ENCODE data around the gene VSTM2B.

DNA sequence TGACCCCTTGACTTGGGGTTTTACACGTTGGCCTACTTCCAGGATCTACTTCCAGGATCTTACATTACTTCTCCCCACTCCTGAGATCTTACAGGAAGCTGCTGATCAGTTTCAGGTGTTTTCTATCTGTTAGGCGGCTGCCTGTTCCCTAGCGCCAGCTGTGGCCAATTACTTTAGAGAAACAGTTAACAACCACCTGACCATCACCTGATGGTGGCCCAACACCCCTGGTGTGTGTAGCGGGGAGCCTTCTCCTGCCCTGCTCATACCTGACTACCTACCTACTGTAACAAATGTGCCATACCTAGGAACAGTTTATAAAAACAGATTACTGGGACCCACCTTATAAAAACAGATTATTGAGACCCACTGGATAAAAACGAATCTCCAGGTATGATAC is 77.5 kb downstream of the VSTM2B start:
- TF ChIP-seq, protein P1, sequence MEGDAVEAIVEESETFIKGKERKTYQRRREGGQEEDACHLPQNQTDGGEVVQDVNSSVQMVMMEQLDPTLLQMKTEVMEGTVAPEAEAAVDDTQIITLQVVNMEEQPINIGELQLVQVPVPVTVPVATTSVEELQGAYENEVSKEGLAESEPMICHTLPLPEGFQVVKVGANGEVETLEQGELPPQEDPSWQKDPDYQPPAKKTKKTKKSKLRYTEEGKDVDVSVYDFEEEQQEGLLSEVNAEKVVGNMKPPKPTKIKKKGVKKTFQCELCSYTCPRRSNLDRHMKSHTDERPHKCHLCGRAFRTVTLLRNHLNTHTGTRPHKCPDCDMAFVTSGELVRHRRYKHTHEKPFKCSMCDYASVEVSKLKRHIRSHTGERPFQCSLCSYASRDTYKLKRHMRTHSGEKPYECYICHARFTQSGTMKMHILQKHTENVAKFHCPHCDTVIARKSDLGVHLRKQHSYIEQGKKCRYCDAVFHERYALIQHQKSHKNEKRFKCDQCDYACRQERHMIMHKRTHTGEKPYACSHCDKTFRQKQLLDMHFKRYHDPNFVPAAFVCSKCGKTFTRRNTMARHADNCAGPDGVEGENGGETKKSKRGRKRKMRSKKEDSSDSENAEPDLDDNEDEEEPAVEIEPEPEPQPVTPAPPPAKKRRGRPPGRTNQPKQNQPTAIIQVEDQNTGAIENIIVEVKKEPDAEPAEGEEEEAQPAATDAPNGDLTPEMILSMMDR (IDR thresholded peaks at IDR 0.05): no peak
- TF ChIP-seq POLR2A (IDR thresholded peaks at IDR 0.05): no peak
